ENCODE data around the gene PGAP1. TPM values are rescaled to one million over a fixed set of nuclear protein-coding genes. Genes with fewer than 3 reads are reported as not detected.

Gene PGAP1
- total RNA-seq, 3 donors from 2014 or later, result 7.2 to 27.1 (median 16.1) TPM

- H3K4me1 ChIP-seq, result no peaks in the 10 kb centered on the region
- intact Hi-C loops (cut with DNase I; ENCODE audit: low total_unique reads), result no loop called here
- H3K9me3 ChIP-seq, result no peaks in the 10 kb centered on the region
- no peak overlapping the region for H3K4me3 ChIP-seq
- no peak for DNase-seq (ENCODE audit: low spot score in 2 of 2)
- H3K27ac ChIP-seq, result no peak overlapping the region
- no peaks in the 10 kb centered on the region for H3K27me3 ChIP-seq
- H3K36me3 ChIP-seq, result no peaks in the 10 kb centered on the region
- no peak for TF ChIP-seq POLR2A (IDR thresholded peaks at IDR 0.05)
- no peak for TF ChIP-seq CTCF (IDR thresholded peaks at IDR 0.05)
- TF ChIP-seq POLR2AphosphoS5 (IDR thresholded peaks at IDR 0.05), result no peak
These were observed 31.5 kb upstream of the PGAP1 start for GRCh38 chr2:196957881-196958525.

- H3K27ac ChIP-seq, result no peak overlapping the region
- intact Hi-C loops (cut with DNase I; ENCODE audit: low total_unique reads), result no loop called here
- H3K4me3 ChIP-seq, result no peak overlapping the region
- H3K36me3 ChIP-seq, result no peaks in the 10 kb centered on the region
- no peaks in the 10 kb centered on the region for H3K9me3 ChIP-seq
- H3K27me3 ChIP-seq, result no peaks in the 10 kb centered on the region
- no peak for DNase-seq (ENCODE audit: low spot score in 2 of 2)
- TF ChIP-seq CTCF (IDR thresholded peaks at IDR 0.05) (no peak), POLR2A (IDR thresholded peaks at IDR 0.05) (no peak), POLR2AphosphoS5 (IDR thresholded peaks at IDR 0.05) (no peak)
- H3K4me1 ChIP-seq, result no peaks in the 10 kb centered on the region
These were observed 30.9 kb upstream of the PGAP1 start for GRCh38 chr2:196957442-196957841.

GRCh38 chr2:196956069-196956468 is 29.6 kb upstream of the PGAP1 start:
- DNase-seq (ENCODE audit: low spot score in 2 of 2), result no peak
- intact Hi-C loops (cut with DNase I; ENCODE audit: low total_unique reads), result no loop called here
- Histone ChIP-seq H3K9me3 (no peaks in the 10 kb centered on the region), H3K36me3 (no peaks in the 10 kb centered on the region), H3K4me1 (no peaks in the 10 kb centered on the region), H3K27me3 (no peaks in the 10 kb centered on the region), H3K27ac (no peak overlapping the region), H3K4me3 (no peak overlapping the region)
- no peak for TF ChIP-seq POLR2AphosphoS5 (IDR thresholded peaks at IDR 0.05)
- TF ChIP-seq CTCF (IDR thresholded peaks at IDR 0.05), result no peak
- TF ChIP-seq POLR2A (IDR thresholded peaks at IDR 0.05), result no peak

- no peak for DNase-seq (ENCODE audit: low spot score in 2 of 2)
- Histone ChIP-seq H3K4me1 (no peaks in the 10 kb centered on the region), H3K27me3 (no peaks in the 10 kb centered on the region), H3K36me3 (no peaks in the 10 kb centered on the region), H3K9me3 (no peaks in the 10 kb centered on the region), H3K27ac (no peak overlapping the region), H3K4me3 (no peak overlapping the region)
- no peak for TF ChIP-seq POLR2A (IDR thresholded peaks at IDR 0.05)
- no peak for TF ChIP-seq CTCF (IDR thresholded peaks at IDR 0.05)
- no peak for TF ChIP-seq POLR2AphosphoS5 (IDR thresholded peaks at IDR 0.05)
- intact Hi-C loops (cut with DNase I; ENCODE audit: low total_unique reads), result no loop called here
These were observed 28.5 kb upstream of the PGAP1 start for GRCh38 chr2:196955036-196955435.

- H3K36me3 ChIP-seq, result no peaks in the 10 kb centered on the region
- DNase-seq (ENCODE audit: low spot score in 2 of 2), result no peak
- intact Hi-C loops (cut with DNase I; ENCODE audit: low total_unique reads), result loop anchor here (5.0 kb wide), 1 partner anchor 383 kb away; no protein-coding TSS in a partner anchor
- no peak overlapping the region for H3K4me3 ChIP-seq
- no peak overlapping the region for H3K27ac ChIP-seq
- TF ChIP-seq POLR2AphosphoS5 (IDR thresholded peaks at IDR 0.05) (no peak), POLR2A (IDR thresholded peaks at IDR 0.05) (no peak)
- H3K9me3 ChIP-seq, result no peaks in the 10 kb centered on the region
- no peaks in the 10 kb centered on the region for H3K27me3 ChIP-seq
- no peaks in the 10 kb centered on the region for H3K4me1 ChIP-seq
These were observed 27.5 kb upstream of the PGAP1 start for GRCh38 chr2:196954001-196954400.

Measured in breast epithelium (tissue), 4 donors.